Measurements from ENCODE around the gene MAML3.

DNA sequence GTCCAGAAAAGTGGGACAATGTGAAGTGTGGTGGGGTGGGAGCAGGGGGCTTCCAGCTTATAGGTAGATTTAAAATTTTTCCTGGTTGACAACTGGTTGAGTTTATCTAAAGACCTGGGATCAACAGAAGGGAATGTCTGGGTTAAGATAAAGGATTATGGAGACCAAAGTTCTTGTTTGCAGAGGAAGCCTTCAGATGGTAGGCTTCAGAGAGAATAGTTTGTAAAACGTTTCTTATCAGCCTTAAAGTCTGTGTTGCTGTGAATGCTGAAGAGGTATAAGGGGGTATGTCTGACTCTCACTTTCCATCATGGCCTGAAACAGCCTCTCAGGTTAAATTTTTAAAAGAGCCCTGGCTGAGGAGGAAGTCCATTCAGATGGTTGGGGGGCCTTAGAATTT lies 467.9 kb downstream of the MAML3 start:
- TF ChIP-seq POLR2A (IDR thresholded peaks at IDR 0.05; ENCODE audit: low read length) (no peak), GATA1 (IDR thresholded peaks at IDR 0.05; ENCODE audit: low read depth, low read length) (no peak)
